Trophoblast cell (in vitro differentiated cells and primary cell): ENCODE measurements around the gene ENTHD1.

Experiments used
- DNase-seq, 2 donors: peaks; one replicate each; pipeline ENCODE4 v3.0.0-alpha.2; 2016
- H2AFZ ChIP-seq: 2 replicates; pipeline ENCODE4 v1.6.1; 2013; ENCODE audit warnings: low read length, moderate library complexity, mild to moderate bottlenecking; ENCODE audit not compliant: insufficient read depth, poor library complexity
- H2AK5ac ChIP-seq: 2 replicates; pipeline ENCODE4 v1.6.1; 2013; ENCODE audit warnings: mild to moderate bottlenecking, low read length
- H2BK120ac ChIP-seq: 2 replicates; pipeline ENCODE4 v1.6.1; 2013; ENCODE audit warnings: low read length, mild to moderate bottlenecking, moderate library complexity; ENCODE audit not compliant: insufficient read depth, poor library complexity
- H2BK12ac ChIP-seq: 2 replicates; pipeline ENCODE4 v1.6.1; 2013; ENCODE audit warnings: mild to moderate bottlenecking, low read length, moderate library complexity
- H2BK5ac ChIP-seq: 2 replicates; pipeline ENCODE4 v1.6.1; 2013; ENCODE audit warnings: low read length, low read depth, moderate library complexity, mild to moderate bottlenecking; ENCODE audit not compliant: poor library complexity
- H3K14ac ChIP-seq: 2 replicates; pipeline ENCODE4 v1.6.1; 2013; ENCODE audit warnings: mild to moderate bottlenecking, low read length
- H3K18ac ChIP-seq: 2 replicates; pipeline ENCODE4 v1.6.1; 2013; ENCODE audit warnings: mild to moderate bottlenecking, low read length
- H3K23ac ChIP-seq: 2 replicates; pipeline ENCODE4 v1.6.1; 2013; ENCODE audit warnings: low read length
- H3K27ac ChIP-seq: 2 replicates; pipeline ENCODE4 v1.5.1; 2013; ENCODE audit warnings: low read depth, mild to moderate bottlenecking, inconsistent platforms, low read length, moderate library complexity
- H3K27me3 ChIP-seq: 2 replicates; pipeline ENCODE4 v1.6.1; 2013; ENCODE audit warnings: inconsistent platforms, mild to moderate bottlenecking, low read length, moderate library complexity; ENCODE audit not compliant: insufficient read depth
- H3K36me3 ChIP-seq, 2 experiments: 1 replicate in 1 of 2; 2 replicates in 1 of 2; pipeline ENCODE4 v1.6.1; 2013; ENCODE audit warnings: low read length in 2 of 2, mild to moderate bottlenecking in 2 of 2, moderate library complexity in 1 of 2; ENCODE audit not compliant: insufficient read depth in 2 of 2, control insufficient read depth in 1 of 2
- H3K4ac ChIP-seq: 2 replicates; pipeline ENCODE4 v1.6.1; 2013; ENCODE audit warnings: low read depth, mild to moderate bottlenecking, low read length, moderate library complexity
- H3K4me1 ChIP-seq, 2 experiments: 1 replicate in 1 of 2; 2 replicates in 1 of 2; pipeline ENCODE4 v1.6.1; 2013; ENCODE audit warnings: low read length in 2 of 2, mild to moderate bottlenecking in 2 of 2, moderate library complexity in 1 of 2; ENCODE audit not compliant: insufficient read depth in 2 of 2, control insufficient read depth in 1 of 2
- H3K4me2 ChIP-seq: 2 replicates; pipeline ENCODE4 v1.6.1; 2013; ENCODE audit warnings: inconsistent platforms, mild to moderate bottlenecking, low read length, moderate library complexity
- H3K4me3 ChIP-seq: 2 replicates; pipeline ENCODE4 v1.5.1; 2013; ENCODE audit warnings: mild to moderate bottlenecking, low read depth, low read length, inconsistent platforms
- H3K79me1 ChIP-seq: one replicate; pipeline ENCODE4 v1.6.1; 2013; ENCODE audit warnings: low read length
- H3K79me2 ChIP-seq: 2 replicates; pipeline ENCODE4 v1.6.1; 2013; ENCODE audit warnings: low read length, mild to moderate bottlenecking; ENCODE audit not compliant: control insufficient read depth, insufficient read depth, poor library complexity
- H3K9ac ChIP-seq: 2 replicates; pipeline ENCODE4 v1.6.1; 2013; ENCODE audit warnings: mild to moderate bottlenecking, low read length
- H3K9me3 ChIP-seq: 2 replicates; pipeline ENCODE4 v1.6.1; 2013; ENCODE audit warnings: low read depth, mild to moderate bottlenecking, control low read depth, inconsistent platforms, low read length; ENCODE audit not compliant: insufficient read depth
- H4K12ac ChIP-seq: 2 replicates; pipeline ENCODE4 v1.6.1; 2013; ENCODE audit warnings: low read depth, mild to moderate bottlenecking, low read length, moderate library complexity
- H4K8ac ChIP-seq: 2 replicates; pipeline ENCODE4 v1.6.1; 2013; ENCODE audit warnings: low read depth, mild to moderate bottlenecking, low read length, moderate library complexity
- H4K91ac ChIP-seq: one replicate; pipeline ENCODE4 v1.6.1; 2013; ENCODE audit warnings: low read depth, mild to moderate bottlenecking, low read length, moderate library complexity
- WGBS: extraction: QIAGEN DNeasy Blood & Tissue Kit; methylation state at CpG from one replicate; pipeline ENCODE4 v1.1.7; 2013; ENCODE audit warnings: missing lambda C conversion rate; ENCODE audit not compliant: insufficient read length, insufficient coverage; ENCODE audit errors: extremely low coverage; 5-methylcytosine and 5-hydroxymethylcytosine counted together

ENTHD1 gene

DNA sequence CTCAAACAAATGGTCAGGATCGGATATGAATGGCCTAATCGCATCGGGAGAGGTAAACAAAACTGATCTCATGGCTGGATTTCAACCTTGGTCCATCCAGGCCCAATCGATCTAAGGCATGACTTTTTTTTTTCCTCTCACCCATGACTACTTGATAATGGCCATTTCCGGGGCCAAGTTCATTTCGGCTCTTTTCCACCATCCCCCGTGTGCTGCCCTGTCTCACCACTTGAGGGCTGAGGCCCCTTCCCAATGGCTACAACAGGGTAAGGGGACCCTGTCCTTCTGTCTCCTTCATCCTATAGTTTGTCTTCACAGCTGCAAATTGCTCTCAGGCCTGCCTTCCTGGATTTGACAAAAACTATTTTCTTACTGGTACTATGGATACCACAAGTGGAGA is 34.0 kb upstream of the ENTHD1 start:
- H3K14ac ChIP-seq: no peak overlapping the region
- no peak overlapping the region for H3K4ac ChIP-seq
- no peaks in the 10 kb centered on the region for H3K4me1 ChIP-seq
- H3K9me3 ChIP-seq: no peaks in the 10 kb centered on the region
- H3K27ac ChIP-seq: no peak overlapping the region
- no peak overlapping the region for H2AK5ac ChIP-seq
- no peak overlapping the region for H3K4me2 ChIP-seq
- H2BK12ac ChIP-seq: no peak overlapping the region
- H3K9ac ChIP-seq: no peak overlapping the region
- H3K36me3 ChIP-seq: no peaks in the 10 kb centered on the region
- no peak for DNase-seq
- no peak overlapping the region for H2BK5ac ChIP-seq
- no peak overlapping the region for H4K8ac ChIP-seq
- H3K27me3 ChIP-seq: no peaks in the 10 kb centered on the region
- H4K12ac ChIP-seq: no peak overlapping the region
- H3K23ac ChIP-seq: no peak overlapping the region
- no peak overlapping the region for H4K91ac ChIP-seq
- no peaks in the 10 kb centered on the region for H3K79me2 ChIP-seq
- no peak overlapping the region for H3K18ac ChIP-seq
- no peak overlapping the region for H2AFZ ChIP-seq
- H3K4me3 ChIP-seq: no peak overlapping the region
- H2BK120ac ChIP-seq: no peak overlapping the region
- H3K79me1 ChIP-seq: no peaks in the 10 kb centered on the region
- WGBS: no CpG with 5 or more reads among the region's 7 CpGs

- no peak overlapping the region for H3K23ac ChIP-seq
- H3K18ac ChIP-seq: no peak overlapping the region
- H3K36me3 ChIP-seq: no peaks in the 10 kb centered on the region
- no peak overlapping the region for H2BK12ac ChIP-seq
- no peak overlapping the region for H4K8ac ChIP-seq
- H3K4me1 ChIP-seq: no peaks in the 10 kb centered on the region
- no peak overlapping the region for H2AK5ac ChIP-seq
- H3K9ac ChIP-seq: no peak overlapping the region
- H4K91ac ChIP-seq: no peak overlapping the region
- no peak overlapping the region for H3K4ac ChIP-seq
- H3K27me3 ChIP-seq: no peaks in the 10 kb centered on the region
- no peak overlapping the region for H3K14ac ChIP-seq
- H3K79me2 ChIP-seq: no peaks in the 10 kb centered on the region
- no peak for DNase-seq
- no peak overlapping the region for H2BK5ac ChIP-seq
- no peak overlapping the region for H2BK120ac ChIP-seq
- H3K4me3 ChIP-seq: no peak overlapping the region
- no peak overlapping the region for H4K12ac ChIP-seq
- no peaks in the 10 kb centered on the region for H3K79me1 ChIP-seq
- no CpG with 5 or more reads among the region's 5 CpGs for WGBS
- H3K4me2 ChIP-seq: no peak overlapping the region
- no peak overlapping the region for H3K27ac ChIP-seq
- H2AFZ ChIP-seq: no peak overlapping the region
- no peaks in the 10 kb centered on the region for H3K9me3 ChIP-seq
Measured at GRCh38 chr22:39926753-39927152, 33.2 kb upstream of the ENTHD1 start.

DNA sequence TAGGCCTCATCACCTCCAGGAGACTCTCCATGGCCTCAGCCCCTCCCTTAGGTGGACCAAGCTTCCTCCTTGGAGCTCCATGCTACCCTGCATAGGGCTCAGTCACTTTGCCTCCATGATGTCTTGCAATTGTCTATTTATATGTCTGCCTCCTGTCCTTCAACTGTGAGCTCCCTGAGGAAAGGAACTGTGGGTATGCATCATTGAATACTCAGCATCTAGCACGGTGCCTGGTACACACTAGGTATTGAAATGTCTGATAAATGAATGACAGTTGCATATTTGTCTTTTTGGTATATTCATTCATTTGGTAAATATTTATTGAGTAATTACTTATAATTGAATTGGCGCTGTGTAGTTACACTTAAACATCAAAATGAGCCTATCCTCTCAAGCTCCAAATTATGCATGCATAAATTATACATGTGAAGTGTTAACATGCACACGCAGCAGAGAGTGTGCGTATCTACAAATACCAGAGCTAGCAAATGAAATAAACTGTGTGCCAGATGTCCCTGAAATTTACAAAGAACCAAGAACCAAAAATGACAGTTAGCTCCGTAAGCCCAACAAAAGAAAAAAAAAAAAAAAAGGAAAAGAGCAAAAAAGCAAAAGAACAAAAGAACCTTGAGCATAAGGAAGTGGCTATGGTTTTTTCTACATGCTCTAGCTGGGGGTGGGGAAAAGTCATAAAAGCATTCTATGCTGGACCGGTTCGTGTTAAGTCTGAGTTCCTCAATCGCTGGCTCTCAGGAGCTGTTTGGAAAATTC is 32.5 kb upstream of the ENTHD1 start:
- Histone ChIP-seq H3K4me3 (no peak overlapping the region), H4K12ac (no peak overlapping the region), H3K4me1 (no peaks in the 10 kb centered on the region), H4K8ac (no peak overlapping the region), H3K4me2 (no peak overlapping the region), H2BK120ac (no peak overlapping the region), H3K4ac (no peak overlapping the region), H3K79me2 (no peaks in the 10 kb centered on the region), H3K14ac (no peak overlapping the region), H2AFZ (no peak overlapping the region), H3K27me3 (no peaks in the 10 kb centered on the region), H2BK12ac (no peak overlapping the region), H3K9me3 (no peaks in the 10 kb centered on the region), H2BK5ac (no peak overlapping the region), H3K9ac (no peak overlapping the region), H3K36me3 (no peaks in the 10 kb centered on the region), H3K18ac (no peak overlapping the region), H4K91ac (no peak overlapping the region), H3K27ac (no peak overlapping the region), H3K79me1 (no peaks in the 10 kb centered on the region), H2AK5ac (no peak overlapping the region), H3K23ac (no peak overlapping the region)
- DNase-seq: no peak
- WGBS: no CpG with 5 or more reads among the region's 8 CpGs

DNA sequence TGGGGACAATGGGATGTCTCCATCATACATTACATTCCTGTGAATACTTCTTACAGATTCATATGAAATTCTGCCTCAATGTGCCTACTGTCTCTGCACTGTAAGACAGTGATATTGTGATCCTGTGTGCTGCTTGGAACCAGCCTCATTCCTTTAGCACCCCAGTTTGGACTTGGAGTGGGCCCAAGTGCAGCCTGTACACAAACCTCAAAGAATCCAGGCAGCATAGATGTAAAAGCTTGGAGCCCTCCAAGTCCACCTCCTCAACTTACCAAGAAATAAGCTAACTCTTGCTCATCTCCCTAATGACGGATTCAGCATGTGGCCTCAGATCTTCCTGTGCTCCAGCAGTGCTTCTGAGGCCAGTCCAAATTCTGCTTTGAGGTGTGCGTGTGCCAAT is 31.7 kb upstream of the ENTHD1 start:
- H2BK12ac ChIP-seq: no peak overlapping the region
- H3K27ac ChIP-seq: no peak overlapping the region
- no peaks in the 10 kb centered on the region for H3K36me3 ChIP-seq
- H3K4ac ChIP-seq: no peak overlapping the region
- H4K12ac ChIP-seq: no peak overlapping the region
- no peak overlapping the region for H2AFZ ChIP-seq
- H3K79me1 ChIP-seq: no peaks in the 10 kb centered on the region
- no peaks in the 10 kb centered on the region for H3K27me3 ChIP-seq
- no peak overlapping the region for H3K4me3 ChIP-seq
- DNase-seq: no peak
- no peak overlapping the region for H3K18ac ChIP-seq
- no peak overlapping the region for H4K8ac ChIP-seq
- no peaks in the 10 kb centered on the region for H3K9me3 ChIP-seq
- H3K4me2 ChIP-seq: no peak overlapping the region
- H2BK5ac ChIP-seq: no peak overlapping the region
- no peak overlapping the region for H4K91ac ChIP-seq
- H3K9ac ChIP-seq: no peak overlapping the region
- H2BK120ac ChIP-seq: no peak overlapping the region
- H3K23ac ChIP-seq: no peak overlapping the region
- H3K14ac ChIP-seq: no peak overlapping the region
- no peak overlapping the region for H2AK5ac ChIP-seq
- no CpG with 5 or more reads among the region's 2 CpGs for WGBS
- no peaks in the 10 kb centered on the region for H3K4me1 ChIP-seq
- no peaks in the 10 kb centered on the region for H3K79me2 ChIP-seq
